Activated CD4-positive, alpha-beta T cell treated with anti-CD3 and anti-CD28 coated beads, Interleukin-2, amount 50 U/mL, for 48 hours (primary cell): Measurements from ENCODE around the gene PCED1A.
"Not testable (repeated sequence)": the region's sequence is repeated elsewhere in the genome, so short reads cannot be mapped to it uniquely, and the experiment has no call there.

ENCODE experiments used
- DNase-seq, 2 experiments: peaks; one replicate each; pipeline ENCODE4 v3.0.0-alpha.2; 2020

The PCED1A gene

GRCh38 chr20:2825761-2826160 is 14.7 kb downstream of the PCED1A start:
- DNase-seq, result no peak

DNA sequence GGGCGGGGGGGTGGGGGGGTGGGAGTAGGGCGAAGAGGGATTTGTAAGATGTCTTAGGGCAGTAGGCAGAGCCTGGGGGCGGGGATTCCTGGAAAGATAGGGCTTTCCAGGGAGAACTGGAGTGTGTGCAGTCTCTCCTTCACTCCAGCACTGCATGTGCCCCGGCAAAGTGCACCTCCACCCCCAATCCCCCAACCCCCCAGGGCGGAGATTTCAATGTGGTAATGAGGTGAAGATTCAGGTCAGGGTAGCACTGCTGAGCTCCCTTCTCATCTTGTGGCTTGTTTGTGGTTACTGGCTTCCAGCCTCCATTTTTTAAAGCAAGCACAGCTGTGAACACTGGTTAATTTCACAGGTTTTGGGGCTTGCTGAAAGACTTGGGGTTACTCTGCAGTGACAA is 18.4 kb downstream of the PCED1A start:
- peak in 1 of 2 experiments; percentile 26 for DNase-seq

- DNase-seq, result no peak
Observed at GRCh38 chr20:2820896-2821869, 19.3 kb downstream of the PCED1A start.

GRCh38 chr20:2820084-2820895 is 20.2 kb downstream of the PCED1A start:
- no peak for DNase-seq

- DNase-seq, result no peak
Observed at GRCh38 chr20:2817891-2818595, 22.4 kb downstream of the PCED1A start.

DNA sequence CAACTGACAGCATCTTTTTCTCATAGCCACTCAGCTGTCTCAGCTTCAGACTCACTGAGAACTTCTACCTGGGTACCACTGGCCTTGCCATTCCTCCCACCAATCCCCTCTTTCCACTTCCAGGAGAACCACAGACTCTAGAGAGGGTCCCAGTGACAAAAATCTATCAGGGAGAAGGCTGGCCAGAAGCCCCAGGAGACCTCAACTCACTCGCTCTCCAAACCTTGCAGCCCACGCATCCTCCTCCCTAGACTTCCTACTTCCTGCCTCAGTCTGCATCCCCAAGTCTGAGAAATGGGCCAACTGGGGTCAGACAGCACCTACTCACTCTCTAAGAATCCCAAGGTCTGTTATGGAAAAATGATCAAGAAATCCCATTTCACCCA is 23.1 kb downstream of the PCED1A start:
- DNase-seq, result no peak

DNA sequence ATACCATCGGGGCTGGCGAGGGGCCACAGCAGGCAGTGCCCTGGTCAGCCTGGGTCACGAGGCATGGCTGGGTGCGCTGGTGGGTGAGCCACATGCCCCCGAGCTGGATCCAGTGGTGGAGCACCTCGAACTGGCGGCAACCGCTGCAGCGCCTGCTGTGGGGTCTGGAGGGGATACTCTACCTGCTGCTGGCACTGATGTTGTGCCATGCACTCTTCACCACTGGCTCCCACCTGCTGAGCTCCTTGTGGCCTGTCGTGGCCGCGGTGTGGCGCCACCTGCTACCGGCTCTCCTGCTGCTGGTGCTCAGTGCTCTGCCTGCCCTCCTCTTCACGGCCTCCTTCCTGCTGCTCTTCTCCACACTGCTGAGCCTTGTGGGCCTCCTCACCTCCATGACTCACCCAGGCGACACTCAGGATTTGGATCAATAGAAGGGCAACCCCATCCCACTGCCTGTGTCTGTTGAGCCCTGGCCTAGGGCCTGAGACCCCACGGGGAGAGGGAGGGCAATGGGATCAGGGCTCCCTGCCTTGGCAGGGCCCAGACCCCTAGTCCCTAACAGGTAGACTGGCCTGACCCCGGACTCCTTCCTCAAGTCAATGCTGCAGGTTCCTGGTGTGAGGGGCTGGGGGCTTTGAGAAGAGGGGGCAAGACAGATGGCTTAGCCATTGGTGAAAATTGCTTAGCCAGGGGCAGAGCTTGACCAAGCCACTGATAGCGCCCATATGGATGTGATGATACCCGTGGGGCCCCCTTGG is 23.7 kb downstream of the PCED1A start:
- no peak for DNase-seq

DNA sequence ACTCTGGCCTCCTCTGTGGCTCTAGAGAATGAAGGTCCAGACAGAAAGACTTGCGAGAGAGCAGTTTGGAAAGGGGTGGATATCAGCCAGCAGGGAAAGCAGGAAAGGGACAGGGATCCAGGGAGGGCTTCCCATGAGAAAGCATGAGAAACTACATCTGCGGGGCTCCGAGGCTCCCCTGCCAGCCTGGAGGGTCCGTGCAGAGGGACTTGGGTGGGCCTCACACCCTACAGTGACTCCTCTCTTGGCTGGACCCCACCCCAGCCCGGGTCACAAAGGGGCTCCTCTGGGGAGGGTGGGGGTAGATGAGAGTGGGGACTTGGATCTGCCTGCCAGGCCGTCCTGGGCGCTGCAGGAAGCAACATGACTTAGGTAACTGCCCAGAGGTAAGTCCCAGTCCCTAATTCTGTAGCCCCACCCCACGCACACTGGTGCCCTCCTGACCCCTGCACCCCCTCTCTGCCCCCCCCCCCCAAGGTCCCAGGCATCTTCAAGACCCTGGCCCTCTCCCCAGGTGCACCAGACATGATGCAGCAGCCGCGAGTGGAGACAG is 24.3 kb downstream of the PCED1A start, which contains the start of gene TMEM239:
TSS of gene TMEM239 (plus strand) at position 335 of the 553 bp plus-strand sequence. CDS start at position 526, 191 bp downstream.
- no peak for DNase-seq

DNA sequence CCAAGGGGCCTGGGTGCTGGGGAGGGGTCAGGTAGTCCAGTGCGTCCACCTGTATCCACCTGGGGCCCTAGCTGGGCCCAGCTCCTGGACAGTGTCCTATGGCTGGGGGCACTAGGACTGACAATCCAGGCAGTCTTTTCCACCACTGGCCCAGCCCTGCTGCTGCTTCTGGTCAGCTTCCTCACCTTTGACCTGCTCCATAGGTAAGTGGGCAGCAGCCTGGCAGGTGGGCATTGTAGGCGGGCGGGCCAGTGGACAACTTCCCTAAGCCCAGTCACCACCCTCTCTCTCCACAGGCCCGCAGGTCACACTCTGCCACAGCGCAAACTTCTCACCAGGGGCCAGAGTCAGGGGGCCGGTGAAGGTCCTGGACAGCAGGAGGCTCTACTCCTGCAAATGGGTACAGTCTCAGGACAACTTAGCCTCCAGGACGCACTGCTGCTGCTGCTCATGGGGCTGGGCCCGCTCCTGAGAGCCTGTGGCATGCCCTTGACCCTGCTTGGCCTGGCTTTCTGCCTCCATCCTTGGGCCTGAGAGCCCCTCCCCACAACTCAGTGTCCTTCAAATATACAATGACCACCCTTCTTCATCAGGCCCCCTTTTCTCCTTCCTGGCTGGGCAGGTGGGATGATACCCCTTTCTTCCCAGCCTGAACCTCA is 25.1 kb downstream of the PCED1A start:
- DNase-seq, result no peak

DNA sequence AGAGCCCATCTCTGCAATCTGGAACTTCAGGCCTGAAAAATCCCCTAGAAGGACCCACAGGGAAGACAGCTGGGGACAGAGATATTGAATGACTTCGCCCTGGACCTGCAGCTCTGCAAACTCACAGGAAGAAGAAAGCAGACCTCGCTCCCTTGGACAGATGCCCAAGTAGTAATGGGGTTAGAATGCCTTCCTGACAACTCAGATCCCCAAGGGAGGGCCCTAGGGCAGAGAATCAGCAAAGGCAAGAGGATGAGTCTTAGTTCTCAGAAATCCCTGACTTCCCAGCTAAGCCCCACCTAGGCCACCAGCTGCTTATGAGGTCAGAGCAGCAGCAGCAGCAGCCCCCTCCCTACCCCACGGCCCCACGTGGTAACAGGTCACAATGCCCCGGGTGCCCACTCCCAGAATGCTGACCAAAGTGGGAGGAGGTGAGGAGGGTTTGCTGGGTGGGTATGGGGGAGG is 25.8 kb downstream of the PCED1A start, which contains the start of gene C20orf141:
TSS of gene C20orf141 (plus strand) at position 401 of the 465 bp plus-strand sequence. CDS start 198 bp downstream, outside the sequence.
- no peak for DNase-seq

GRCh38 chr20:2814076-2814475 is 26.4 kb downstream of the PCED1A start:
- no peak for DNase-seq

GRCh38 chr20:2812189-2812588 is 28.3 kb downstream of the PCED1A start:
- no peak for DNase-seq

GRCh38 chr20:2809690-2810089 is 30.8 kb downstream of the PCED1A start:
- DNase-seq, result no peak

GRCh38 chr20:2807929-2808328 is 32.5 kb downstream of the PCED1A start:
- DNase-seq, result not testable (repeated sequence)

GRCh38 chr20:2807019-2807418 is 33.4 kb downstream of the PCED1A start:
- DNase-seq, result no peak

DNA sequence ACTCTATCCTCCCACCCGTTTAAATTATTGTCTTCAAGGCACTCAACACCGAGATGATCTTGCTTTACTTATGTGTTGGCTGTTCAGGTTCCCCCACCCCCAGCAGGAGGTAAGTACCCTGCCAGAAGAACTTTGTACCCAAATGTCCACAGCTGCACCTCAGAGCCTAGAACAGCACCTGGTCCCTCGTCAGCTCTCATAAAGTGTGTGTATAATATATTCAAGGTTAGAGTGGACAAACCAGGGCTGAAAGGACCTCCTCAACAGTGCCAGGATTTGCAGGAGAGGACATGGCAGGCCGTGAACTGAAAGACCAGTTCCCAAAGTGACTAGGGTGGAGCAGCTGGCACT is 34.1 kb downstream of the PCED1A start:
- no peak for DNase-seq

DNA sequence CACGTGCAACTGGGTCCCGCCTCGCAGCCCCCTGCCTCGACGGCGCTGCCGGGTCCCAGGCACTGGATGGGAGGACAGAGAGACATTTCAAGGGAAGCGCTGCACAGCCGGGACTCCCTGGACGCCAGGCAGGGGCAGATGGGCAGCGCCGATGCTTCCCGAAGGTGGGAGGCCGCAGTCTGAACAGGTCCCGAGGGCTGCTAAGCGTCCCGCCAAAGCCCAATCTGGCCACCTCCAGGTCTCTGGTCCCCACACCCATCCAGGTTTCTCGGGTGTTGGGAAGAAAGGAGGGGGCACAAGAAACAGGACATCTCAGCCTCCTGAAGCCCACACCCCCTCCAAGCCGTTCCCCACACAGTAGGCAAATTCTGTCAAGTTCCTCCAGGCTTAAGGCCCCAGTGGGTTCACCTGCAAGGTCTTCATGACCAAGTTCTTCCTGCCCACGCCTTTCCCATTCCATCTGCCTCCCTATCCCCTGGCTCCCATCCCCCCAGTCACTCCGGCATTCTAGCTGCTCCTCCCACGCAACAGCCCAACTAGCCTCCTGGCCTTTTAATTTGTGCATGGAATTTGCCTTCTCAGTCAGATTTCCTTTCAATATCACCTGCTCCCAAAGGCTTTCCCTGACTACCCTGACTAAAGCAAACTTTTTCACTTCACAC is 34.6 kb downstream of the PCED1A start:
- no peak for DNase-seq

DNA sequence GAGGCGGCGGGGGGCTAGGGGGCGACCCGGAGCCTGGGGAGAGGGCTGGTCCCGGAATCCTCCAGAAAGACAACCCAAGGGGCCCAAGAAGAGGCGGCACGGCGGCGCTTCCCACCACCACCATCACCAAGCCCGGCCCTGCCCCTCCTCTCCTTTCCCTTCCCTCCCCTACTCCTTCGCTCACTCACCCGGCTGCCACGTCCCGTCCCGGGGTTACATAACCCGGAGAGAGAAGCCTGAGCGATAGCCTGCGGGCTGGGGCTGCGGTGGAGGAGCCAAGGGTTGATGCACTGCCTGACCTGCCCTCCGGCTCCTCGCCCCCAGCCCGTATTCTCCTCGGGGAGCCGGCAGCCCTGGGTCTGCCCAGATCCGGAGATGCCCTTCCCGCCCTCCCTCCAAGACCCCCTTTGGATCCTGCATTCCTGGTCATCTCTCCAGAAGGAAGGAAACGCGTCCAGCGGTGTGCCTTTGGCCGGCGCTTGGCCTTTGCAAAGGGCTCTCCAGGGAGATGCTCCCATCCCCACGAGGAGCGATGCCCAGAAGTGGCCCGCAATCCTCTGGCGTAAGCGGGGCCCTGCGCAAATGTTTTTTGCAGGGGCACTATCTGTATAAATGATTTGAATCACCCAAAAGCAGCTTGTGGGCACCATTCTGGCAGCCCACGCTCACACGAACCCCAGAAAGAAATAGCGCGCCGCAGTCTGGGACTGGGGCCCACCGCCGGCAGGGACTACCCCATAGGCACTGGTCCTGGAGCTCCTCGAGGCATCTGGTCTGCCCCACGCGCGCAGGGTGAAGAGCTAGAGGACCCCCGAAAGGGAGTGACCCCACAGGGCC is 35.4 kb downstream of the PCED1A start:
- DNase-seq, result no peak

DNA sequence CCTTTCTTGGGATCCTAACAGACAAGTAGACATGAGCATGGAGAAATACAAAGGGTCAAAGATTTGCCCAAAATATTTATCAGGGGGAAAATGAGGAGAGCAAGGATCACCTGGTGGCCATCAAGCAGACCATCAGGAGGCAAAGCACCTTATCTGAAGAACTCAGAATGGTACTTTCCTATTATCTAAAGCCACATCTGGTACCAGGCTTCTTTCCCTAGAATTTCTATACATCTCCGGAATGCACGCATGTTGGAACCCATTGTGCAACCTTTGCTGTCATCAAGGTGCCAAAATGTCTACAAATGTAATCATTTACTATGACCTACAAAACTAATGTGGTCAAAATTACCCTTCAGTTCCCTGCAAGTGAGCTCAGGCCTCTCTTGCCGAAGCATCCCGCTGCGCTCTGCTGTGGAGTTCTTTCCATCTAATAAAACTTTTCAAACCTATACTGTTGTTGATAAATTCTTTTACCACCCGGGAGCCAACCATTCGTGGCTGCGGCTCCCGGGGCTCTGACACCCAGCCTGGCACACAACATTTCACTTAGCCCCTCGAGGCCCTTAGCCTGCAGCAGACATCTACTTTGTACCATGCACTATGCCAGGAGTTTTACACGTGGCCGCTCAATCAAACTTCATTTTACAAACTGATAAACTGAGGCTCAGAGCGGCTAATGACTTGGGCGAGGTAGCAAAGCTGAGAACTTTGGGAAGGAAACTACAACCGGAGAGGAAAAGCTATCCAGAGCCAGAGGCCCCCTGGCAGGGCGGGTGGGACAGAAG is 36.2 kb downstream of the PCED1A start:
- DNase-seq, result no peak
